Measurements from ENCODE around the gene P2RY8.
"Not testable (repeated sequence)": the region's sequence is repeated elsewhere in the genome, so short reads cannot be mapped to it uniquely, and the experiment has no call there.

The P2RY8 gene

GRCh38 chrX:1518512-1518911 is 18.5 kb downstream of the P2RY8 start:
- DNase-seq = no peak

- DNase-seq = no peak
These were observed 20.3 kb downstream of the P2RY8 start for GRCh38 chrX:1516596-1517104.

GRCh38 chrX:1511829-1512228 is 25.2 kb downstream of the P2RY8 start:
- no peak for DNase-seq

- no peak for DNase-seq
These were observed 25.8 kb downstream of the P2RY8 start for GRCh38 chrX:1511150-1511549.

GRCh38 chrX:1507511-1508463 is 29.2 kb downstream of the P2RY8 start:
- no peak for DNase-seq

GRCh38 chrX:1506916-1507315 is 30.1 kb downstream of the P2RY8 start:
- no peak for DNase-seq

- DNase-seq = no peak
These were observed 34.1 kb downstream of the P2RY8 start for GRCh38 chrX:1502853-1503252.

GRCh38 chrX:1502241-1502640 is 34.7 kb downstream of the P2RY8 start:
- no peak for DNase-seq

GRCh38 chrX:1500701-1501624 is 36.0 kb downstream of the P2RY8 start:
- DNase-seq = no peak

GRCh38 chrX:1496076-1496475 is 40.9 kb downstream of the P2RY8 start:
- DNase-seq = no peak

- no peak for DNase-seq
These were observed 43.0 kb downstream of the P2RY8 start for GRCh38 chrX:1493877-1494510.

GRCh38 chrX:1493412-1493811 is 43.6 kb downstream of the P2RY8 start:
- DNase-seq = no peak

- DNase-seq = no peak
These were observed 44.5 kb downstream of the P2RY8 start for GRCh38 chrX:1492421-1493012.

- DNase-seq = no peak
These were observed 45.1 kb downstream of the P2RY8 start for GRCh38 chrX:1491851-1492349.

- not testable (repeated sequence) for DNase-seq
These were observed 45.7 kb downstream of the P2RY8 start for GRCh38 chrX:1491248-1491647.

- DNase-seq = not testable (repeated sequence)
These were observed 46.3 kb downstream of the P2RY8 start for GRCh38 chrX:1490723-1491122.

GRCh38 chrX:1489354-1489753 is 47.6 kb downstream of the P2RY8 start:
- not testable (repeated sequence) for DNase-seq

GRCh38 chrX:1488745-1489144 is 48.2 kb downstream of the P2RY8 start:
- no peak for DNase-seq

- no peak for DNase-seq
These were observed 48.8 kb downstream of the P2RY8 start for GRCh38 chrX:1488141-1488540.

- no peak for DNase-seq
These were observed 49.6 kb downstream of the P2RY8 start for GRCh38 chrX:1487401-1487800.

- no peak for DNase-seq
These were observed 50.1 kb downstream of the P2RY8 start for GRCh38 chrX:1486749-1487361.

GRCh38 chrX:1486177-1486576 is 50.8 kb downstream of the P2RY8 start:
- no peak for DNase-seq
